PC-9 (cell line): ENCODE results near the gene OTP.

ENCODE experiments used
- CTCF ChIP-seq: fragments of 200-600 bp; sonication (generic); conservative IDR thresholded peaks from 2 replicates; pipeline ENCODE4 v1.6.1; 2017; ENCODE audit warnings: mixed run types, antibody characterized with exemption, mild to moderate bottlenecking, moderate library complexity
- EZH2 ChIP-seq: fragments of 200-600 bp; sonication (generic); IDR thresholded peaks from 2 replicates; pipeline ENCODE4 v1.8.0; 2017; ENCODE audit warnings: antibody characterized with exemption, low read depth

- TF ChIP-seq CTCF: no peak
- TF ChIP-seq EZH2: no peak
These were observed 4.8 kb downstream of the OTP start for GRCh38 chr5:77633709-77634108.
